Ramos (cell line): ENCODE results near the gene TRIM75.
"Not testable (repeated sequence)": the region's sequence is repeated elsewhere in the genome, so short reads cannot be mapped to it uniquely, and the experiment has no call there.

Experiments
- in situ Hi-C: fragments of 300-500 bp; cut with MboI; formaldehyde crosslinking; loops from one replicate; pipeline ENCODE4 v1.14.3; 2022; ENCODE audit warnings: low sequenced_read_pairs; ENCODE audit not compliant: unreplicated experiment

The TRIM75 gene

GRCh38 chr4:165053645-165054044, at the start of gene TRIM75:
TRIM75 (plus strand) TSS chr4:165053866; CDS start chr4:165059148, 5,282 bp downstream.
- in situ Hi-C loops: no loop called here

GRCh38 chr4:165005352-165005925, 48.2 kb upstream of the TRIM75 start:
- in situ Hi-C loops: no loop called here

GRCh38 chr4:165006456-165006855, 47.2 kb upstream of the TRIM75 start:
- in situ Hi-C loops: no loop called here

- in situ Hi-C loops: no loop called here
Measured at GRCh38 chr4:165006886-165007285, 46.8 kb upstream of the TRIM75 start.

GRCh38 chr4:165009493-165010227, 44.0 kb upstream of the TRIM75 start:
- in situ Hi-C loops: no loop called here

- in situ Hi-C loops: no loop called here
Measured at GRCh38 chr4:165010487-165010886, 43.2 kb upstream of the TRIM75 start.

GRCh38 chr4:165010991-165011390, 42.7 kb upstream of the TRIM75 start:
- in situ Hi-C loops: no loop called here

GRCh38 chr4:165011403-165011802, 42.3 kb upstream of the TRIM75 start:
- in situ Hi-C loops: no loop called here

- in situ Hi-C loops: no loop called here
Measured at GRCh38 chr4:165013691-165014090, 40.0 kb upstream of the TRIM75 start.

- in situ Hi-C loops: no loop called here
Measured at GRCh38 chr4:165016971-165017370, 36.7 kb upstream of the TRIM75 start.

GRCh38 chr4:165019995-165020394, 33.7 kb upstream of the TRIM75 start:
- in situ Hi-C loops: not testable (repeated sequence)

- in situ Hi-C loops: not testable (repeated sequence)
Measured at GRCh38 chr4:165025782-165026181, 27.9 kb upstream of the TRIM75 start.

- in situ Hi-C loops: no loop called here
Measured at GRCh38 chr4:165027762-165028402, 25.8 kb upstream of the TRIM75 start.

- in situ Hi-C loops: no loop called here
Measured at GRCh38 chr4:165031436-165032211, 22.0 kb upstream of the TRIM75 start, which contains the start of gene TRIM60. TRIM60 (plus strand) TSS chr4:165031999; CDS start chr4:165040073, 8,074 bp downstream.

- in situ Hi-C loops: no loop called here
Measured at GRCh38 chr4:165048170-165048569, 5.5 kb upstream of the TRIM75 start.

GRCh38 chr4:165052627-165053026, 1.0 kb upstream of the TRIM75 start:
- in situ Hi-C loops: no loop called here

GRCh38 chr4:165055601-165056000, 1.9 kb downstream of the TRIM75 start:
- in situ Hi-C loops: no loop called here

GRCh38 chr4:165058666-165059065, 5.0 kb downstream of the TRIM75 start:
- in situ Hi-C loops: no loop called here

- in situ Hi-C loops: no loop called here
Measured at GRCh38 chr4:165059386-165059785, 5.7 kb downstream of the TRIM75 start.

- in situ Hi-C loops: no loop called here
Measured at GRCh38 chr4:165060938-165061337, 7.3 kb downstream of the TRIM75 start.

- in situ Hi-C loops: no loop called here
Measured at GRCh38 chr4:165070560-165070959, 16.9 kb downstream of the TRIM75 start.
